Stimulated activated CD4-positive, alpha-beta T cell treated with anti-CD3 and anti-CD28 coated beads, TNF-alpha, amount 100 ng/mL, for 24 hours (primary cell): Measurements from ENCODE around the gene EIF3L.

Source experiments
- DNase-seq, 3 experiments: peaks; one replicate each; pipeline ENCODE4 v3.0.0-alpha.2; 2020; ENCODE audit warnings: low read depth in 3 of 3

Gene EIF3L

GRCh38 chr22:37854946-37855345 lies 5.7 kb downstream of the EIF3L start:
- no peak for DNase-seq

GRCh38 chr22:37855462-37855861 lies 6.2 kb downstream of the EIF3L start:
- DNase-seq = no peak

GRCh38 chr22:37860796-37861421 lies 11.7 kb downstream of the EIF3L start:
- DNase-seq = no peak

- DNase-seq = no peak
These were observed 13.5 kb downstream of the EIF3L start for GRCh38 chr22:37862570-37863325.

GRCh38 chr22:37865510-37865909 lies 16.3 kb downstream of the EIF3L start:
- DNase-seq = no peak

DNA sequence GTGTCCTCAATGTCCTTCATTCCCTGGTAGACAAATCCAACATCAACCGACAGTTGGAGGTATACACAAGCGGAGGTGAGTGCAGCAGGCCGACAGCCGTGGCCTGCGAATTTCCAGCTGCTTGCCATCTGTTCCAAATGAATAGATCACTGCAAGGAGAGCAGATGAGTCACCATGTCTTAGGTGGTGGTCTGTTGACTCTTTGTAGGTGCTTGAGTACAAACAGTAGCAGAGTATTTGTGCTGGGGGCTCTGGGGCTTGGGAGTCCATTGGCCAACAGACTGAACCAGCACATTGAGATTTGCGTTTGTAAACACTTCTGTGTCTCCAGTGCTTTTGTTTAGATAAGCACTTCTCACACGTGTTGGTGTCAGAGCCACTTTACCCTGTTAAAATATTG lies 21.1 kb downstream of the EIF3L start:
- no peak for DNase-seq

GRCh38 chr22:37880668-37881440 lies 31.6 kb downstream of the EIF3L start:
- no peak for DNase-seq

DNA sequence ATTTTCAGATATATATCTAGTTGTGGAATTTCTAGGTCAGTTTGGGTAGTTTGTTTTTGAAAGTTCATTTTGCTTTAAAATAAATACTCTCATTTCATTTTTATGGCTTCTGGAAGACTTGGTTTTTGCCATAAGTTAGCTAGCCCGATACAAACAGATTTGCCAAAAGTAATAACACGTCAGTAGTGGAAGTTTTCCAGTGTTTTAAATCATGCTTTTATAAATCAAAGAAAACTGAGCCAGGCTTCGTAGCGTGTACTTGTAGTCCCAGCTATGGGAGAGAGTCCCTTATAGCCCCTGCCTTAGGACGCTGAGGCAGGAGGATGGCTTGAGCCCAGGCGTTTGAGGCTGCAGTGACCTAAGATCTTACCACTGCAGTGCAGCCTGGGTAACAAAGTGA lies 35.2 kb downstream of the EIF3L start:
- no peak for DNase-seq

DNA sequence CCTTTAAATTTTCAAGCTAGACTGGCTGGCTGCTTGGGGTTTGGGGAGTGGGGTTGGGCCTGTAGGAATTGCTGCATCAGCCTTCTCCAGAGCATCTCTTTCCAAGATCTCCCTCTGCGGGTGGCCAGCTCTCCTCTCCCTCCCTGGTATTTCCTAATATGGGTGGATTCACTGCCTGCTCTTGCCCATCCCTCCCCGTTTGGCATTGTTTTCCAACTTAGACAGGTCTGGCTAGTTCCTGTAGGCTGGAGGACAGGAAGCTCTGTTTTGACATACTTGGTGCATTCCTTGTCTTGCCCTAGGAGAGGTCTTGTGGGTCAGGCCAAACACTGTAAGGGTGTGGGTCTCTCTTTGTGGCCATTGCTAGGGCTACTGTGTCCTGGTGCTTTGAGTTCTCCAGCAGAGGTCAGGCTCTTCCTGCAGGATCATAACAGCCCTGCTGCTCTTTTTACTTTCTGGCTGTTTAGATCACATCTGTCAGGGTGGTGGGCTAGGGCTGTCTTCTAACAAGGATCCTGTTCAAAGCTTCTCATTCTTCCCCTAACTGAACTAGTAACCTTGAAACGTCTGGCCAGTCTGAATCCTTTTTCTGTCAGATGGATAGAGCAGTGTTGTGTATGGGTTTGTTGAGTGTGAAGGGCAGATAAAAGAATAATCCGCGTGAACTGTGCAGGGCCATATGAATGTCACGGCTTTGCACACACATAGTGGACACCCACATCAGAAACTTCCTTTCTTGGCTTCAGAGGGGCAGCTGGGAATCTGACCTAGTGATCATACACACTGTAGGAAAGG lies 38.6 kb downstream of the EIF3L start:
- DNase-seq = no peak

DNA sequence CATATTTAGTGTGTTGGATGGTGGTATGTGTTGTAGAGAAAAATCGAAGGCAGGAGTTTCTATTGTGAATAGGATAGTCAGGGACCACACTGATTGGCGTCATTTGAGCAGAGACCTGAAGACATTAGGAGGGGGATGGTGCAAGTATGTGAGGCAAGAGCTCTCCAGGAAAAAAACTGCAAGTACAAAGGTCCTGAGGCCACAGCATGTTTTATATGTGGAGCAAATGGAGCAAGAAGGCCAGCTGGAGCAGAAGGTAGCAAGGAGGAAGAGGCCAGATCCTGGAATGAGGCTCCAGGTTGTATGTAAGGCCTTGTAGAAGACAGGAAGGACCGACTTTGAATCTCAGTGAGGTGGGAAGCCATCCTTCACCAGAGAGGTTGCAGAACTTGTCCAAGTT lies 42.7 kb downstream of the EIF3L start:
- no peak for DNase-seq

- no peak for DNase-seq
These were observed 43.5 kb downstream of the EIF3L start for GRCh38 chr22:37892566-37893335.

- DNase-seq = no peak
These were observed 44.4 kb downstream of the EIF3L start for GRCh38 chr22:37893583-37893983.

GRCh38 chr22:37894939-37895670 lies 45.9 kb downstream of the EIF3L start:
- no peak for DNase-seq

- DNase-seq = peak in 1 of 3 experiments; percentile 11
These were observed 47.0 kb downstream of the EIF3L start for GRCh38 chr22:37896181-37896592.

DNA sequence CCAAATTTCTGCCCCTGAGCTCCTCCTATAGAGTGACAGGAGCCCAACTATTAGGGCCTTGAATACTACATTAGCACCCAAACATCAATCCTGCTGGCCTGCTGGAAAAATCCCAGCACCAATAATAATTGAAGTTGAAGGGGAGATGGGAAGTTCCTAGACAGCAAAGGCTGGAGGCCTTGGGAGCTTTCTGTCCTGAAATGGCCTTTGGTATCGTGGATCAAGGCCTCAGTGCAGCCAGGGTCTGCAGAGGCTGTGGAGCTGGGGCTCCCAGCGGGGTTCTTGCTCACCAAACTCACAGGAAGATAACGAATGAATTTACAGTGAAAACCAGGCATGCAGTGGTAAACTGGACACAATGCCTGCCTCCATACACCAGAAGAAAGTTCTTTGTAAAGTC lies 47.7 kb downstream of the EIF3L start:
- no peak for DNase-seq

DNA sequence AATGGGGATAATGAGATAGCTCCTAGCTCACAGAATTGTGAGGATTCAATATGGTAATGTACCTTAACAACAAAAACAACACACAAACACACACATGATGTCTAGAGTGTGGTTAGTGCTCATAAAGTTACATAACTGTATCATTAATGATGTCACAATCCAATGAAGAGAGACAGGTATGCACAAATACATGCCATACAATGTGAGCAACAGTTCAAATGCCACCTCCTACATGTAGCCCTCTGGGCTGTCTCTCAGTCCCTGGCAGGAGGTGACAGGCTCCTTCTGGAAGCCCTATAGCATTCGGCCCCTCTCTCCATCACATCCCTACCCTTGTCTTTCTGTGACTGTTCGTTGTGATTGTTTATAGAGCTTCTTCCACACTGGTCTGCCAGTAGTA lies 48.6 kb downstream of the EIF3L start:
- no peak for DNase-seq

- DNase-seq = no peak
These were observed 49.4 kb downstream of the EIF3L start for GRCh38 chr22:37898441-37899181.

- peak in 1 of 3 experiments; percentile 6 for DNase-seq
These were observed 55.6 kb downstream of the EIF3L start for GRCh38 chr22:37904572-37905533.
